Left ventricle myocardium superior (tissue), 1 donor: ENCODE results near the gene SH3GL3. TPM values are rescaled to one million over a fixed set of nuclear protein-coding genes. Genes with fewer than 3 reads are reported as not detected.

ENCODE experiments used
- ATAC-seq: fragments of 200-7000 bp; cut with Tn5 transposase; one replicate; pipeline ENCODE4 v1.9.1; 2020; ENCODE audit warnings: mild to moderate bottlenecking, moderate library complexity
- DNase-seq: peaks from one replicate; pipeline ENCODE4 v3.0.0-alpha.2; 2020
- intact Hi-C: fragments of 100-400 bp; cut with micrococcal nuclease; formaldehyde crosslinking; loops from one replicate; pipeline ENCODE4 v1.11.0; 2022
- total RNA-seq: library from RNA; stranded (reverse); fragmentation: NEBNext Ultra II Directional; extraction: Animal tissue kit (Norgen Biotek cat#: 25700); gene quantifications from one replicate; pipeline ENCODE4 v1.2.1, GENCODE V29; 2021
- donor health status: DM: no; HTN: yes; CAD: no; lungs with severe emphysema.

SH3GL3 gene
- total RNA-seq, 1 donor from 2014 or later, result not detected

- no peak for DNase-seq
- intact Hi-C loops, result no loop called here
- ATAC-seq, result no peak
These were observed 109.6 kb downstream of the SH3GL3 start for GRCh38 chr15:83556754-83557153.

DNA sequence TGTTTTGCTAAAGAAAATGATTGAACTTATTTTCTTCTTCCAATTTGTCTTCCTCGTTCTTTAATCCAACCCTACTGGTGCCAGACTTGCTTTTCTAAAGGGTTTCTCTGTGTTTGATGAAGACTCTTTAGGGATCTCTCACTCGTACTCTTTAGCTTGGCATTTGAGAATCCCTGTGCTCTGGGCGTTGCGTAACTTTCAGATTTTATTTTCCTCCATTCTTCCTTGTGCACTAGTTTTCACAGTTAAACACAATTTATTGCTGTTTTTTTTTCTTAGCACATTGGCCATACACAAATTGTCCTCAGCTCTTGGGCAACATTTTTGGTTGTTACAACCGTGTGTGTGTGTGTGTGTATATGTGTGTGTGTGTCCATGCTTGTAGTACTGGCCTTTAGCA lies 111.0 kb downstream of the SH3GL3 start:
- intact Hi-C loops, result loop anchor here (2.0 kb wide), 1 partner anchor 119 kb away; no protein-coding TSS in a partner anchor
- no peak for ATAC-seq

DNA sequence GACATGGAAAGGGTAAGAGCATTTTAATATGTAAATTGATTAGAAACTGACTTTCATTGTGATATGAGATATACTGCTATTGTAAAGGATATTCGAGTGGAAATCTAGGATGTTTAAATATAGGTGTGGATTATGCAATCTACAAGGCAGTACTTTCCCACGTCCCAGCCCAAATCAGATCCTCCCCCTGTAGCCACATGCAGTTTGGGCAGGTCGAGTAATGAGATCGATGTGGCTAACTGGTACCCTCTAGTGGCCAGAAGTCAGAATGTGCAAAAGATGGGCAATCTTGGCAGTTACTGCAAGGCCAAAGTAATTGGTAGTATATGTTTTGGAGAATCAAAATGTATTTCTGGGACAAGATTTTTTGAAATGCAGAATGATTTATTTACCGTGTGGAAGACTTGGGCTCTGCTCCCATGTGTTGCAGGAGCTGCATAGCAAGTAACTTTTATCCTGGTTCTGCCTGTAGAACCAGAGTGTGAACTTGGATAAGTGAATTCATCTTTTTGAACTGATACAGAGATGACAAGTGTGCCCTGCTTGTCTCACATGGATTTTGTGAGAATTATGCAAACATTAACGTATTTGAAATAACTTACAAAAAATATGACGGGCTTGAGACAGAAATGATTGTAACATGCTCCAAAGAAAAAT lies 112.3 kb downstream of the SH3GL3 start:
- ATAC-seq (peak; percentile 64), DNase-seq (no peak)
- intact Hi-C loops, result loop anchor here (2.0 kb wide), 1 partner anchor 121 kb away; no protein-coding TSS in a partner anchor

More for the DNA sequence above, 111.0 kb downstream of the SH3GL3 start:
- no peak for DNase-seq

GRCh38 chr15:83561661-83562060 lies 114.5 kb downstream of the SH3GL3 start:
- intact Hi-C loops, result loop anchor here (10.0 kb wide), 1 partner anchor 473 kb away; no protein-coding TSS in a partner anchor
- ATAC-seq (no peak), DNase-seq (no peak)

DNA sequence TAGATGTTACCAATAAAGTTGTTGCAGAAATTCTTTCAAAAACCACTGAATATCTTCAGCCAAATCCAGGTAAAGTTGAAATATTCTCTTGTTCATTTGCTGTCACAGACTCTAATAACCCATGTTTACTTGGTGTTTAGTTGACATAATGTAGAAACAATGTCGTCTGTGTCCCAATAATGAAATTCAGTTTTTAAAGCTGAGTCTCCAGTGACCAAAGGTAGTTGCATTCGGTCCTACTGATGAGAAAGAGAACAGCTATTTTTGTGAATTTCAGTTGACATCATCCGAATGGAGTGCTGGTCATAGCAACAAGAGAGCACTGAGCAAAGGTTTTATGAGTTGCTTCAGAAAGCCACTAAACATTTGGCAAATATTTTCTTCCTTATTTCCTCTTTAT lies 118.0 kb downstream of the SH3GL3 start:
- DNase-seq, result no peak
- intact Hi-C loops, result loop anchor here (10.0 kb wide), 1 partner anchor 470 kb away; no protein-coding TSS in a partner anchor
- no peak for ATAC-seq

DNA sequence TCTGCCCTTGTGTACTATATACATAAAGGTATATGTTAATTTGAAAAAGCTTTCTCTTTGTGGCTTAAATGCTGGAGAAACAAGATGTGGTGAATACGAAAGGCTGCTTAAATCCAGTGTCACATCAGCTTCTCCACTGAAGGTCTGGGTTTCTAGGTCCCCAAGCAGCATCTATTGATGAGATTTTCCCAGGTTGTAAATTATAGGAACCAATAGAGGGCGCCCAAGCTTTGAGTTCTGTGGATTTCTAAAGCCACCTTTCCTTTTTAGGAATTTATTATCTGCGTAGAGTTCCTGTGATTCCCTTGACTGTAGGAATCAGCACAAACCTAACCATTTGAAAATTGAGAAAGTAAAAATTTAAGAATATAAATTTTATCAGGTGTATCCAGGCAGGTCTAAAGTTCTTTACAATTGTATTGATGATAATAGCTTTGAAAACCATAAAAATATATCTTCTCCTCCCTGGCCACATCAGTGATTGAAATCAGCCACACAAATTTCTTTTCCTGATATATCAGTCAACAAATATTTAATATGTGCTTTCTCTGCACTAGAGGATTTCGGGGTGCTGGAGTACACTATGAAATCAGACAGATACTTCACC lies 118.5 kb downstream of the SH3GL3 start:
- intact Hi-C loops, result loop anchor here (10.0 kb wide), 1 partner anchor 469 kb away; no protein-coding TSS in a partner anchor
- DNase-seq (no peak), ATAC-seq (no peak)

GRCh38 chr15:83567318-83567717 lies 120.2 kb downstream of the SH3GL3 start:
- intact Hi-C loops, result loop anchor here (10.0 kb wide), 1 partner anchor 467 kb away; no protein-coding TSS in a partner anchor
- ATAC-seq, result no peak
- no peak for DNase-seq

- intact Hi-C loops, result loop anchor here (10.0 kb wide), 1 partner anchor 465 kb away; no protein-coding TSS in a partner anchor
- DNase-seq (no peak), ATAC-seq (no peak)
These were observed 122.2 kb downstream of the SH3GL3 start for GRCh38 chr15:83569341-83569740.

- intact Hi-C loops, result no loop called here
- ATAC-seq, result no peak
- no peak for DNase-seq
These were observed 123.6 kb downstream of the SH3GL3 start for GRCh38 chr15:83570756-83571155.

DNA sequence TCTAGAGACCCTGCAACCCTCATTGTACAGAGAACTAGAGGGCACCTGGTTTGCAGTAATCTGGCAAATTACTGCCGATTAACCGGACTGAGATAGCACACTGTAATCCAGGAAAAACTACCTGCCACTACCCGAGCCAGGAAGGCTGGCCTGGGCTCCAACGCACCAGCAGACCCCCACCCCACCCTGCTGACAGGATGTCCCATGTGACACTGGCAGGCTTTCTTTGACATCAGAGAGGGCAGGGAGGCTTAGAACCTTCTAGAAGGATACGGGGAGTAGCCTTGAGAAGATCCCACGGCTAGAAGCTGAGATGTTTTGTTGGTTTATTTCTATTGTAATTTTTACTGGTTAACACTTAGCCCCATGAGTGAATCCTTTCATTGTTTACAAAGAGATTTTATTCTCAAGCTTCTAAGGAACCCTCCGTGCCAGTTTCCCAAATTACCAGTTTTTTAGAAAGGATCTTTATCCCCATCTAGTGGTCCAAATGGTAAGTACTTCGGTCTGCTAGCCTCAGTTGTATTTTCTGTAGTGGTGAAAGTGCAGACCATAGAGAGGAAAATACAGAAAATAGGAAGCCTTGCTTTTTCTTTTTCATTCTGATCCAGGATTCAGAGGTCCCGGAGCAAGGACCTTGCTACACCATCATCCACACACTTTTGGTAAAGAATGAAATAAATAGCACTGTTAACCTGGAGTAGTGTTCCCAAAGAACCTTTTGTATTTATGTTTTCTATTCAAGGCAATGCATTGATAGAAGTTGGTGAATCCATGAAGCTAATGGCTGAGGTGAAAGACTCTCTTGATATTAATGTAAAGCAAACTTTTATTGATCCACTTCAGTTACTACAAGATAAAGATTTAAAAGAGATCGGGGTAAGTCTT lies 124.9 kb downstream of the SH3GL3 start:
- no peak for ATAC-seq
- no peak for DNase-seq
- intact Hi-C loops, result no loop called here

GRCh38 chr15:83574345-83574744 lies 127.2 kb downstream of the SH3GL3 start:
- intact Hi-C loops, result no loop called here
- no peak for ATAC-seq
- no peak for DNase-seq

DNA sequence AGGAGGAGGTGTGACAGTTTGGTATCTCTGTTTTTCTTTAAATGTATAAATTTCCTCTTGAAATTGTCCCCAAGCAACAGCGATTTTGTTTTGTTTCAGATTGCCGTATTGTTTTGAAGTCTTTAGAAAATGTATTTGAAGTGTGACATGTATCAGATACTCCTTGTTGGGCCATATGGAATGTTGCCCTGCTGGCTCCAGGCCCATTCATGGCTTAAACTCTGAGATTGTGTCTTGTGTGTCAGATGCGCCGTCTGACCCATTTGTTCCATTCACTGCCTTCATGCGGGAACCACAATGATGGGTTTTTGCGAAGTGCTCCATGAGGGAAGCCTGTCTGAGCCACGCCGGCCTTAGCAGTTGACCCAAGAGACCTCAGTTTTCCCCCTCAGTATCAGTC lies 131.6 kb downstream of the SH3GL3 start:
- ATAC-seq, result no peak
- intact Hi-C loops, result no loop called here
- DNase-seq, result no peak

GRCh38 chr15:83581381-83581780 lies 134.2 kb downstream of the SH3GL3 start:
- DNase-seq (no peak), ATAC-seq (no peak)
- intact Hi-C loops, result no loop called here

- no peak for DNase-seq
- no peak for ATAC-seq
- intact Hi-C loops, result no loop called here
These were observed 135.2 kb downstream of the SH3GL3 start for GRCh38 chr15:83582381-83582780.

- ATAC-seq, result no peak
- intact Hi-C loops, result no loop called here
- DNase-seq, result no peak
These were observed 138.6 kb downstream of the SH3GL3 start for GRCh38 chr15:83585601-83586335.

GRCh38 chr15:83587091-83587490 lies 139.9 kb downstream of the SH3GL3 start:
- intact Hi-C loops, result no loop called here
- no peak for ATAC-seq
- DNase-seq, result no peak

- ATAC-seq (no peak), DNase-seq (no peak)
- intact Hi-C loops, result no loop called here
These were observed 141.3 kb downstream of the SH3GL3 start for GRCh38 chr15:83588441-83588840.

DNA sequence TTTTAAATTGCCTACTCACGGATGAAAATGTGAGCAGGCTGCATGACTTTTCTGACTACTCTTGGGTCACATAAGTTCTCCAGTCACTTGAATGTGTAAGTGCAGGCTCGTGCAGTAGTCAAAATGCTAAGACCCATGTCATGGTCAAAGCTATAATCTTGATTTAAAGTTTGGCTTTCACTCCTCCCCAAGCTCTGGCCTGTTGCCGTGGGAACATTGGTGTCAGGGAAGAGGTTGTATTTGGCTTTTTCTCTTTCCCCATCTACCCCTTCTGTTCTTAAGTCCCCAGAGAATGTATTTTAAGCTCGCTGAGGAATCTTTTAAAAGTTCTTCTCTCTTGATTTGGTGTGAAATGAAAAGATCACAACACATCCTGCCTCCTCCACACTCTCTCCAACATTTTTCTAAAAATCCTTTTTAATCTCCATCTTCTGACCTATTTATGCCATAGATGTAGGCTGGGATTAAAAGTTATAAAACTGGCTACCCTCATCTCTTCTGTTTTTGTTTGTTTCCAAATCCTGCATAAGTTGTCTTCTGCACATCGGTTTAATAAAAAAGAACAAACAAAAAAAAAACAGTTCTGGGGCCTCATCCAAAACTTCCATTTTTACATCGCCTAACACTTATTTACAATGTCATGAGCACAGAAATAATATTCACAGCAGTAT lies 145.4 kb downstream of the SH3GL3 start:
- intact Hi-C loops, result no loop called here
- ATAC-seq, result no peak
- DNase-seq, result no peak

DNA sequence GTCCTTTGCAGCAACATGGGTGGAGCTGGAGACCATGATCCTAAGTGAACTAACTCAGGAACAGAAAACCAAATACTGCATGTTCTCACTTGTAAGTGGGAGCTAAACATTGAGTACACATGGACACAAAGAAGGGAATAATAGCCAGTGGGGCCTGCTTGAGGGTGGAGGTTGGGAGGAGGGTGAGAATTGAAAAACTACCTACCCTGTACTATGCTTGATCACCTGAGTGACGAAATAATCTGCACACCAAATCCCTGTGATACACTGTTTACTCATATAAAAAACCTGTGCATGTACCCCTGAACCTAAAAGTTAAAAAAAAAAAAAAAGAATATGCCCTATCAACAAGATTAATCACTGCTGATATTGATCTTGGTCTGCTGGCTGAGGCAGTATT lies 148.1 kb downstream of the SH3GL3 start:
- ATAC-seq (no peak), DNase-seq (no peak)
- intact Hi-C loops, result no loop called here
